T-helper 2 cell (primary cell): ENCODE measurements around the gene CSDE1.

Experiments
- DNase-seq, 5 experiments: peaks; one replicate each; pipeline versions ENCODE4 v3.0.0 to v3.0.0-alpha.2; 2012 to 2022

Gene CSDE1

DNA sequence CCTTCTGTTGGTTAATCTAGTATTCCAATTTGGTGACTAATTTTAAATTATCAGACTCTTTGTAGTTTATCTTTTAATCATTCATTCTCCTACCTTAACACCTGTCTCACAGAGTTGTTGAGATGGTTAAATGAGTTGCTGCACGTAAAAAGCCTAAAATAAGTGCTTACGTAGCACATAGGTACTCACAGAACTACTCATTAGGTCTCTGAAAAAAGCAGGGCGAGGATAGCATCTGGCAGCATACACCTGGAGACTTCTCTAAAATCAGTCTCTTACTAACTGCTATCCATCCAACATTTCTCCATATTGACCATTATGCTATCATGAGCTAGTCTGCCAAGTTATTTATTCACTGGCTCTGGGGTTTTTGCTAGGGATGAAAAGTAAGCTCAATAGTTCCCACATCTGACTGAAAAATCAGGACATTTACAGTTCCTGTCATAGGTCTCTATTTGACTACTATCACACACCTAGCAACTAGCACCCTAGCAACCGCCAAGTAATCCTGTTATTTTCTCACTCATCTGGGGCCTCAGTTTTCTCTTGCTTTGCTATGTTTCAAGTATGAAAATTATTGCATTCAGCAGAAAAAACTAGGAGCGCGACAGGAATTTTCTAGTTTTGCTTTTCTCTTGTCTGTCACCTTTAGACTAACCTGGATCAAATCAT, 11.2 kb downstream of the CSDE1 start:
- DNase-seq: no peak

DNA sequence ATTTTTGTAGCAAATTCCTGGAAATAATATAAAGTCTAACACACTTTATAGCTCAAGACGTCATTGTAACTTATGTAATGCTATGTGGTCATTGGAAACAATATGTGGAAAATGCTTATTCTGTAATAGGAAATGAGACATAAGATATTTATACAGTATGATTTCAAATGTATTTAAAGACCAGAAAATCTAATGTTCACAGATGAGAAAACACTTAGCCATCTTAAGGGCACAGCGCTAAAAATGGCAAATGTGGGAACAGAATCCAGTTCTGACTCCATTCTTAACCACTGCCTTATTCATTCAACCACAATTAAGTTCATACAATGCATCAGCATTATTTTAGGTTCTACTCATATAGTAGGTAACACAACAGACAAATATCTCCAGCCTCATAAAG, 12.5 kb downstream of the CSDE1 start:
- DNase-seq: peak in 1 of 5 experiments; percentile 59

DNA sequence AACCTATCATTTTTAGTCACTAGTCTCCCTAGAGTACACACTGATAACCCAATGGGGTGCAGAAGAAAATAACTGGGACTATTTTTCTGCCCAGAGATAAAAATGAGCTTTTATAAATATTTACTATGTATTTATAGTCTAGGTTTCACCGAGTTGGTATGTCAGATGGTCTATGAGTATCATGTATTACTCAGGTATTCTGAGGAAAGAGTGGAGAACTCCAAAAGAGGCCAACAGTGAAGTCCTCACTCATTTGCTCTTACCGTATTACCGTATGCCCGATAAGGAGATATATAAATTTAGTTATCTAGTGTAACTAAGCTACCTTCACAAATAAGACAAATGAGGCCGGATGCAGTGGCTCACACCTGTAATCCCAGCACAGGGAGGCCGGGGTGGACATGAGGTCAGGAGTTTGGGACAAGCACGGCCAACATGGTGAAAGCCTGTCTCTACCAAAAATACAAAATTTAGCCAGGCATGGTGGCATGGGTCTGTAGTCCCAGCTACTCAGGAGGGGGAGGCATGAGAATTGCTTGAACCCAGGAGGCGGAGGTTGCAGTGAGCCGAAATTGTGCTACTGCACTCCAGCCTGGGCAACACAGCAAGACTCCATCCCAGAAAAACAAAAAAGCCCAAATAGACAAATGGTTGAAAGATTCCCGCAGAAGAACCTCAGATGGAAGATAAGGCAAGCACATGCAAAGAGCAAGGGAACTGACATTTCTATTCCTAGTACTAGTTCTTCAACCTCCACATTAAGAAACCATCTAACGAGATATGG, 15.6 kb downstream of the CSDE1 start:
- no peak for DNase-seq

DNA sequence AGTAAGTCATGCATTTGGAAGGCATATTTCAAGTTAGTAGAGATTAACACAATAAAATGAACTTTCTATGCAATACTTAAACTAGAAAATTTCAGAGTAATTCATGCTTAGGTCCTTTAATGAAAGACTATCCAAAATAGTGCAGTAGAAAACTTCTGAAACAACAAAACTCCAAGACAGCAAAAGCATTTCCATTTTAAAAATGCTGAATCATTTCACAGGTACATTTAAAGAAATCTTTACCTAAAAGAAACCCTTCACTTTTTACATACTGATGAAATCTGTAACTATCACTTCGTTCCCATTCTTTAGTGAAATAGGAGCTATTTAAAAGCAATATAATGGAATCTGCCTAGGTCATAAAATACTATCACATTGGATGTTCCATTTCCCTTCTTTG, 17.5 kb downstream of the CSDE1 start:
- no peak for DNase-seq

DNA sequence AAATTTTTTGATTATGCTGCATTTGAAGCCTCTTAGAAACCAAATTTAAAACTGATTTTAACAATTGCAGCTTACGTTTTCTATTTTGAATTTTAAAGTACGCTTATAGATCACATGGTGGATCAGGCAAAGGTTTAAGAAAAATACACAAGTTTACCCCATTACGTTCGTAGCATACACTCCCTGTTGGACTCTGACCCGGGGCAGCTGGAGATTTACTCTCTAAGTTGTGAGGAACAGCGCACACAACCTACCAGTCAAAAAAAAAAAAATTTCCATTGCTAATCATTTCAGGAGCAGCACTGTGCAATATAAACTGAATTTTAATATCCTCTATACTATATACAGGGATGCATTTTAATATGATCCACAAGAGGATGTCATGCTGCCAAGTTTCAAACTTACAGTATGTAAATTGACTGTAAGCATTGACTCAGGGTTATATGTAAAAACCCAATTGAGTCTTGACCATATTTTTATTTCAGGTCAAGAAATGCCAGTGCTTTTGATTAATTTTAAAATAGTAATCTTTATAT, 20.4 kb downstream of the CSDE1 start:
- no peak for DNase-seq

DNA sequence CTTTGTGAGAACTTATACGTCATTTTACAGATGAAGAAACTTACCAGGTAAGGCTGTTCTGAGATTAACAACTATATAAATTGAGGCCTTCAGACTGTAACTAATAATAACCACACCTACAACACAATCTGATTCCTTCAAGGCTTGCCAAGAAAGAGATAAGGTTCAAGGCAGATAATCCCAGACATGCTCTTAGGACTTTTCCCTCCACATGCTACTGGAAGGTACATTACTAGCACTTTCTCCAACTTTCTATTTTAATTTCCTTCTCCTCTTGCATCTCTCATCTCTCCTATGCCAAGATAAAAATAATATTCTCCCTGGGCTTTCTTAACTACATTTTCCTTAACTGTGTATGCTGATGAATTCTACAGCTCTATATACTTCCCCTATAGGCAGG, 22.3 kb downstream of the CSDE1 start:
- DNase-seq: no peak

DNA sequence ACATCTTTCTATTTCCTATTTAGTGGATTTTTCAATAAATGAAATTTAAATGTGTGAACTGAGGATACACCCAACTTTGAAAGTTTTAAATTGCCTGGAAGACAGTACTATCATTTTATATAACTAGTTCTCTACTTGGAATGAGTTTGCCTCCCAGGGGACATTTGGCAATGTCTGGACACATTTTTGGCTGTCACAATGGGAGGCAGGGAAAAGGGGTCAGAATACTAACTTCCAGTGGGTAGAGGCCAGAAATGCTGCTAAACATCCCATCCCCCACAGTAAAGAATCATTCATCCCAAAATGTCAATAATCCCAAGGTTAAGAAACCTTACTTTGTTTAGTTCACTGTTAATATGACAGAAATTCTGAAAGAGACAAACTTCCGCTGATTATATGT, 28.0 kb downstream of the CSDE1 start:
- no peak for DNase-seq

DNA sequence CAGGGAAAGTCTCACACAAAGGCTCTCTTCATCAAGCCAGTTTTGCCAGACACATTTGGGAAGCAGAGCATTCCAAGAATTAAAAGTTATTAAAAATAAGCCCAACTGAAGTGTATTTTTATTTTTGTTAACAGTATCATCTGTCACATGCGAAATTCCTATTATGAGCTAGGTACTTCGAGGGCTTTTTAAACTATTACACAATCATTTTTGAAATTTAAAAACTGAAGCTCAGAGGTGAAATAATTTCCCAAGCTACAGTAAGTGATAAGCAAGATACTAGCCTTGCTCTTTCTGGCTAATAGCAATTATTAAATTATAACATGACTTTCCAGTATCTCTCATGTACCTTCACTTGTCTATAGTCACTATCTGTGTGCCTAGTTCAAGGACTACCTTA, 29.2 kb downstream of the CSDE1 start:
- DNase-seq: no peak

DNA sequence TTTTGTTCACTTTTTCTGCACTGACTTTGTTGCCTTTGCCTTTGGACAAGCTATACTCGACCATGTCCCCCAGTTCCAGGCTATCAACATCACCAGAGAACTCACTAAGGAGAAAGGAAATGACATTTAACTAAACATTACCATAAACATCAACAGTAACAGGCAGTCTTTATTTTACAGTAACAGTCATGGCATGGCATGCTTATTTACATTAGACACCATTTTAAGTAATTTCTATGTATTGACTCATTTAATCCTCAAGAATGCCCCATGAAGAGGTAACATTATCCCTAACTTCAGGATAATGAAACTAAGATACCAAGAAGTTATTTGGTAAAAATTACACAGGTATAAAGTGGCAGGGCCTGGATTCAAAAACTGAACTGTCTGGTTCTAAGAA, 32.6 kb downstream of the CSDE1 start:
- DNase-seq: no peak

DNA sequence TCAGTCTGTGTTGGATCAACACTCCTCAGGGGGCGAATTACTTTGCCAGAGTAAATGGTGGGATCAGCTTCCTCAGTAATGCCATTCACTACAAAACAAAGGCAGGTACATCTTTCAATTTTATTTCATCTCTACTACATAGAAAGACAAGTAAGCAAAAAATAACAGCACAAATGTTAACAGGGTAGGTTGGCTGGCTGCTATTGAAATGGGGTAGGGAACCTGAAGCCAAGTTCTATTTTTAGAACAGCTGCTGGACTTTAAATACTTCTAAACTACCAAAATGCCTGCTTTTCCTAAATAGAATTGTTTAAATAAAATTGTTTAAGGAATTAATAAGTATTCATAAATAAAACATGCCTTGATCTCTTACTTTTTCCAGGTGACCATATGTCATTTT, 33.9 kb downstream of the CSDE1 start:
- DNase-seq: no peak

DNA sequence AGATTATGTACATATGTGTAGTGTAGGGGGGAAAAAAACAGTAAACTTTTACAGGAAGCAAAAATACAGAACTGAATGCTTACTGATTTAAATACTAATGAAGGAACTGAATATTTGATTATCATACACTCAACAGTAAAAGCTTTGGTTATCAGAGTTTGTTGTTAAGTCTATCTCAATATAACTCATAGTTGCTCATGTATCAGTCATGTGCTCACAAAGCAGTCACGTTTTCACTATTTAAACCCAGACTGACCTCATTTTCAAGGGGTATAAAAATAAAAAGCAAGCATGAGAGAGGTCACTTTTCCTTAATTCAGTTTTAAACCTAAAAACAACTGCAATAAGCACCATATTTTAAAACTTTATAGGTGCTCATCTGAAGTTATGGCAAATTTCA, 34.3 kb downstream of the CSDE1 start:
- no peak for DNase-seq

DNA sequence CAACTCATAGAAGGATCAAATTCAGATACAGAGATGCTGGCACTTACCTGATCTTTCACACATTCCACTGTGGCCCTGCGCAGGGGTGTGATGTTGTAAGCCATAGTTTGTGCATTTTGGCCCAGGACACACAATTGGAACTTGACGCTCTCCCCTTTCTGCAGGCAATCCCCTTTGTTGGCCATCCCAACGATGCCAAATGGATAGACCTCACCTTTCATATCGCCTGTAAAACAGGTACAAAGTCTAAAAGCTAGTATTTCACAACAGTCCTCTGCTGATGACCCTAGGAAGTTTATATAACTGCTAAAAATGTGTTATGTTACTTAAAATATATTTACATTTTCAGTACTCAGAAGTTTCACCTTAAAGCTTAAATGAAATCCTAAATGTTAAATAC, 37.3 kb downstream of the CSDE1 start:
- no peak for DNase-seq

DNA sequence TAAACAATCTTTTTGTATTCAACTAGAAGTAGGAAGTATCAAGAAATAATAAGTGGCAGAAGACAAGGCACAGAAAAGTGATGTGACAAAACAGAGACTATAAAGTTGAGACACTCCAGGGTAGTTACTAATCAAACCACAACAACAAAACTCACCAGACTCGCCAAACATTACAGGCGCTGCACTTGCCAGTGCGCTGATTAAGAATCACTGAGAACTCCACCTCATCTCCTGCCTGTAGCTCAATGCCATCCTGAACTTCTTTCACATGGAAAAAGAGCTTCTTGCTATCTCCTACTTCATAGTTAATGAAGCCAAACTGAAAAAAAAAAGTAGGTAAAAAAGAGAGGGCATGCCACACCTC, 38.4 kb downstream of the CSDE1 start:
- no peak for DNase-seq

DNA sequence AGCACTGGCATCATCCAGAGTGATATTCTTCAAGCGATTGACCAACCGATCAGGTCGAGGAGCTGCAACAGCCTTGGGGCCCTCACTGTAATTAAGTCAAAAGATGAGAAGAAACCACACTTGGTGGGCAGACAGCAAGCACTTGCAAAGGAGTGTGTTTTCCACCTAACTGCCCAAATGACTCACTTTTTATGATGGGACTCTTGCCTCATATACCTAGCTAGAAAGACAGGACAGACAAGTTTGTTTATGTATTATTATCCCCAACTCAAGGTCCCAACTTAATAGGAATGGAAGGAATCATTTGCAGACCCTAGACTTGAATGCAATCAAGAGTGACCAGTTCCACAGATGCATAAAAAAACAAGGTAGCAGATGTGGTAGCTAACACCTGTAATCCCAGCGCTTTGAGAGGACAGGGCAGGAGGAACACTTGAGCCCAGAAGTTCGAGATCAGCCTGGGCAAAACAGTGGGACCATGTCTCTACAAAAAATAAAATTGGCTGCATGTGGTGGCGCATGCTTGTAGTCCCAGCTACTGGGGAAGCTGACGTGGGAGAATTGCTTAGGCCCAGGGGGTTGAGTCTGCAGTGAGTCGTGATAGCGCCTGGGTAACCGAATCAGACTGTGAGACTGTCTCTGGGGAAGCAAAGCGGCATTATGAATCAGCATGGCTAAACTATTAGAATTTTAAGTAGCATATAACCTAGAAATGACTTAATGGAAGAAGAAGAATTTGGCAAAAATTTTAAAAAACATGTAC, 38.9 kb downstream of the CSDE1 start:
- no peak for DNase-seq

DNA sequence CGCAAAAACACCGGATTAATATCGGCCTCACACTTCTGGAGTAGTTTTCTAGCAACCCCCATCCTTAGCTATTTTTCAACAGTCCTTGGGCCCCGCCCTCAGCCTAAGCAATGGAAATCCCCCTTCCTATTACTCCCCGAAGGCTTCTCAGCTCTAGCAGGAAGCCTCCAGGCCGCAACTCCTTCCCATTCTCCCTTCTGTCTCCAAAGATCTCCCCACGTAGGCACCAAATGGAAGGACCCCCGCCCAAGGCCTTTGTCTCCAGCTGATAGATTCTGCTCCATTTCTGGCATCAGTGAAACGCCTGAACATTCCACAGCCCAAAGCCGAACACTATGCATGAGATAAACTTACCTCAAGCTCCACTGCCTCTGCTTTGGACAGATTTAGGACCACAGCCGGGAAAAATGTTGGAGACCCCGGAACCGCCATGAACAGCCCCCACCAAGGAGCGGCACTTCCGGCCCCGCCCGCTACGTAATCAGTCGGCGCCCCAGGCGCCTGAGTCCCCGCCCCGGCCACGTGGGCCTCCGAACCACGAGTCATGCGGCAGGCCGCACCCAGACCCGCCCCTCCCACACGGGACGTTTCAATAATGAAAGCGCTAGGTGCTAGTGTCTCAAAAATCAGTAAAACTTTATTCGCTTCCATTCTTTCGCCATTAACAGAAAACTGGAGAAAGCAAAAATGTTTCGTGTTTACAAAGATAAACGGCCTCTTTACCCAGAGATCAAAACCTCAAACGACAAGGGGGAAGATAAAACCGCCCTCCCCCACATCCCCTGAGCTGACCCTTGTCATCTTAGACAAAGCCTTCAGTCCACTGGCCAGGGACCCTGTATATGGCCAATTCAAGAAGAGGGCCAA, 41.2 kb downstream of the CSDE1 start, which contains the start of gene NRAS:
TSS of gene NRAS (minus strand) at position 468 of the 867 bp plus-strand sequence. CDS start 611 bp downstream, outside the sequence.
- DNase-seq: peak; percentile 91 to 96 (median 93)

DNA sequence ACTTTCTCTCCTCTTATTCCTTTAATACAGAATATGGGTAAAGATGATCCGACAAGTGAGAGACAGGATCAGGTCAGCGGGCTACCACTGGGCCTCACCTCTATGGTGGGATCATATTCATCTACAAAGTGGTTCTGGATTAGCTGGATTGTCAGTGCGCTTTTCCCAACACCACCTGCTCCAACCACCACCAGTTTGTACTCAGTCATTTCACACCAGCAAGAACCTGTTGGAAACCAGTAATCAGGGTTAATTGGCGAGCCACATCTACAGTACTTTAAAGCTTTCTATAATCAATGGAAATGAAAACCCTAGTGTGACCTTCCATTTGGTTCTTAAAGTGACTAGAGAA, 41.9 kb downstream of the CSDE1 start:
- no peak for DNase-seq

DNA sequence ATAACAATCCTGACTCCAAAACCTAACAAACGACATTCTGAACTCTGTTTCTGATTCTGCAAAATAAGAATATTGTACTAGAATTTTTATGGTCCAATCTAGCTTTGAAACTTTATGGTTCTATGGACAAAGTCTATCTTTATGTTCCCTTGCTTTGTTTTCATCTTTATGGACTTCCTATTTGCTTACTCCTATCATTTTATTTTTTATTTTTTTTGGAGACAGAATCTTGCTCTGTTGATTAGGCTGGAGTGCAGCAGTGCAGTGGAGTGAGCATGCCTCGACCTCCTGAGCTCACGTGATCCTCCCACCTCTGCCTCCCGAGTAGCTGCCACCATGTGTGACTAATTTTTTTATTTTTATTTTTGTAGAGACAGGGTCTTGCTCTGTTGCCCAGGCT, 44.8 kb downstream of the CSDE1 start:
- DNase-seq: no peak

DNA sequence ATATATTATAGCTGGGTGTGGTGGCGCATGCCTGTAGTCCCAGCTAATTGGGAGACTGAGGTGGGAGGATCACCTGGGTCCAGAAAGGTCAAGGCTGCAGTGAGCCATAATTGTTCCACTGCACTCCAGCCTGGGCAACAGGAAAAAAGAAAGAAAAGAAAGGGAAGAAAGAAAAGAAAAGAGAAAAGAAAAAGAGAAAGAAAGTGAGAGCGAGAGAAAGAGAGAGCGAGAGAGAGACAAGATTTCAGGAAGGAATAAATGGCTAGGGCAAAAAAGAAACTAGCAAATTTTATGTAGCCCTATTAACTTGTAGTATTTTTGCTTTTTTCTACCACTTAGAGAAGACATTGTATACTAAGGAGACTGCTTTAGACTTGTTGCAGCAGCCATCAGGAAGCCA, 47.4 kb downstream of the CSDE1 start:
- DNase-seq: no peak

DNA sequence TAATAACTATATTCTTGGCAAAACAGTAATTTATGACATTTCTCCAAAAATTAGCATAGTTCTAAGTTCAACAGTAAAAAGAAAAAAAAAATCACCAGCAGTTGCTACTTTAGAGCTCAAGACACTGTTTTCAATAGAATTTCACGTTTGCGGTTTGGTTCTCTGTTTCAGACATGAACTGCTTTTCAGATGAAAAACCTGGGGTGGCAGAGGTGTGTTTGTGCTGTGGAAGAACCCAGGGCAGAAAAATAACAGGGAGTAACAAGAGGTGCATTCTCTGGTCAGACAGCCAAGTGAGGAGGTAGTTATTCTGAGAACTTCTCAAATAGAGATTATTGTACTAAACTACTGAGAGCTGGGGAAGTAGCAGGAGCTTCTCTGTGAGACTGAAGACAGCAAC, 50.2 kb downstream of the CSDE1 start:
- DNase-seq: no peak

DNA sequence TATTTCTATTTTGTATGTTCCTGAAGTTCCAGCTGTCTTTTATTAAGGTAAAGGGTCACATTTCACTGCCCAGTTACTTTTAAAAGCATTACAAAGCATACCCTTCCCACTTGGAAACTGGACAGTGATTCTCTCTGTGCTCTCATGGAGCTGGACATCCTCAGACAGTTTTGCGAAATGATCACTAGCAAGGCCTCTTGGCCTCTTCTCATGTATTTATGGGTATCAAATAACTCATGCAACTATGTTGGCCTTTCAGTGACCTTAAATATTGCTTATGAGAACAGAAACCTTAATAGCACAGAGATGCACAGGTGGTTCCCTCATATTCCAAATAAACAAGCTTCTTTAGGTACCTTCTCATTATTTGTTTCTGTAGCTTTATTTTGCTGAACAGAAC, 54.5 kb downstream of the CSDE1 start:
- no peak for DNase-seq

DNA sequence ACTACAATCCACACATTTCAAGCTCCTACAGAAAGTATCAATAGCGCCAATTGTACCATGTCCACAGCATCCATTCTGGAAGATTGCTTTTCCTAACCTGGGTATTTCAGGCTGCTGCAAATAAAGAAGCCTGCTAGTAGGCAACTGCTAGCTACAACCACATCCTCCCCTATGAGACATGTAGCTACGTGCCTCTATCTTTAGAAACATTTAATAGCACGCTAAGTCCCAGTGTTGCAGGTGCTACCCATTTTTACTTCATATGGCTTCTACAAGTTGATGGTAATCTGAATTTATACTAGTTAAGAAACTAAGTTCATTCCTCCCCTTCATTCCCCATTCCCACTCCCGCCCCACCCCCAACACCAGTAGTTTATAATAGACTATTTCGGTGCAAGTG, 55.0 kb downstream of the CSDE1 start:
- DNase-seq: peak in 1 of 5 experiments; percentile 5

DNA sequence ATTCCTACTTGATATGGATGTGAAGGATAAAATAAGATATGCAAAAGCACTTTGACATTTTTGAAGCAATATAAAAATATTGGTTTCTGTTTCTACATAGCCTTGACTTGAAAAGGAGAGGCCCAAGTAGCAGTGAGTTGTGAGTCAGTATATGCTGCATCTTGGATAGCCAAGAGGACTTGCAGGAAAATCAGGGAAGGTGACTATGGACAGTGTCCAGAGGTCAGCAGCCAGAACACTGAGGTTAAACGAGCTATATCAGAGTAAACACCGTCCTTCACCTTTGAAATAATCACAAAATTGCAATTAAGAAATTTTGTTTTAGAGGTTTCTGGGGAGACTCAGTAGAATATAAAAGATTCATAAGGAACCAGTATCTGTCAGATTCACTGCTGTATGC, 55.9 kb downstream of the CSDE1 start:
- DNase-seq: no peak
